K562 (cell line): ENCODE data around the gene DIP2B. TPM values are rescaled to one million over a fixed set of nuclear protein-coding genes. Genes with fewer than 3 reads are reported as not detected.

ENCODE experiments used
- ATAC-seq: fragments of 200-7000 bp; cut with Tn5 transposase; 3 replicates; pipeline ENCODE4 v1.9.1; 2020; ENCODE audit warnings: moderate library complexity
- BruUV-seq: library from RNA; stranded (reverse); fragments of 400-500 nt; replicated peaks from 2 replicates; lab custom pipeline; 2021; lab: Mats Ljungman, UMichigan
- CTCF ChIA-PET: fragments of 300-600 bp; formaldehyde crosslinking; extraction: SDS; loops from one replicate; lab custom pipeline; 2021; ENCODE audit warnings: low intra/inter-chr PET ratio; lab: Yijun Ruan, JAX
- POLR2A ChIA-PET: fragments of 300-600, 350-650 bp; sonication (Branson Sonifier 250); formaldehyde crosslinking; extraction: SDS; loops from one replicate; lab custom pipeline; 2021; ENCODE audit warnings: antibody characterized with exemption, inconsistent platforms; lab: Yijun Ruan, JAX
- DNase-seq, 4 experiments: peaks; one replicate each; pipeline versions ENCODE4 v3.0.0 to v3.0.0-alpha.2; 2011 to 2018; ENCODE audit warnings: low spot score in 3 of 4, mixed read lengths in 3 of 4; ENCODE audit errors: extremely low read depth in 1 of 4
- FAIRE-seq: peaks from 2 replicates; lab custom pipeline; 2011; peaks lifted over from hg19 to GRCh38; lab: Jason Lieb, UNC
- H2AFZ ChIP-seq: 2 replicates; pipeline ENCODE4 v1.6.0; 2011; ENCODE audit warnings: low read depth, low read length, control low read depth, inconsistent platforms
- H3K27ac ChIP-seq: fragments of 200-600 bp; 3 replicates; pipeline ENCODE4 v1.8.0; 2011; ENCODE audit warnings: low read depth, mild to moderate bottlenecking, control low read depth, inconsistent platforms, low read length, moderate library complexity, mixed read lengths; ENCODE audit errors: extremely low read depth
- H3K27me3 ChIP-seq, 2 experiments: fragments of 300-600 bp in 1 of 2; 2 replicates in 1 of 2; 3 replicates in 1 of 2; pipeline versions ENCODE4 v1.6.0 to v1.8.0; 2011; ENCODE audit warnings: inconsistent platforms in 2 of 2, low read length in 2 of 2, mild to moderate bottlenecking in 1 of 2, mixed read lengths in 1 of 2, moderate library complexity in 1 of 2; ENCODE audit not compliant: control insufficient read depth in 2 of 2, insufficient read depth in 2 of 2
- H3K36me3 ChIP-seq: fragments of 300-600 bp; 3 replicates; pipeline ENCODE4 v1.8.0; 2011; ENCODE audit warnings: mild to moderate bottlenecking, low read length, inconsistent platforms; ENCODE audit not compliant: control insufficient read depth, insufficient read depth
- H3K4me1 ChIP-seq, 2 experiments: fragments of 200-600 bp in 1 of 2; replicated peaks in 1 of 2; 2 replicates in 1 of 2; 3 replicates in 1 of 2; pipeline versions ENCODE4 v1.5.1 to v1.8.0; 2011; ENCODE audit warnings: inconsistent platforms in 2 of 2, low read length in 2 of 2, mild to moderate bottlenecking in 1 of 2, mixed read lengths in 1 of 2, moderate library complexity in 1 of 2; ENCODE audit not compliant: control insufficient read depth in 2 of 2, insufficient read depth in 2 of 2
- H3K4me2 ChIP-seq: 2 replicates; pipeline ENCODE4 v1.6.1; 2011; ENCODE audit warnings: low read length, control low read depth, inconsistent platforms, mixed read lengths; ENCODE audit not compliant: insufficient read depth
- H3K4me3 ChIP-seq: fragments of 200-600 bp; sonication (generic), shearing (Covaris generic); 2 replicates; pipeline ENCODE4 v1.5.1; 2016; ENCODE audit warnings: control low read depth, inconsistent platforms
- H3K79me2 ChIP-seq: fragments of 200-600 bp; 3 replicates; pipeline ENCODE4 v1.8.0; 2011; ENCODE audit warnings: low read length, inconsistent platforms; ENCODE audit not compliant: control insufficient read depth, insufficient read depth
- H3K9ac ChIP-seq, 2 experiments: 2 replicates each; pipeline versions ENCODE4 v1.6.0 to v1.6.1; 2011; ENCODE audit warnings: low read depth in 2 of 2, low read length in 2 of 2, control low read depth in 1 of 2, inconsistent platforms in 1 of 2, mild to moderate bottlenecking in 1 of 2, mixed read lengths in 1 of 2; ENCODE audit not compliant: insufficient read depth in 1 of 2
- H3K9me1 ChIP-seq: one replicate; pipeline ENCODE4 v1.6.0; 2011; ENCODE audit warnings: inconsistent platforms, mild to moderate bottlenecking, low read length, moderate library complexity; ENCODE audit not compliant: control insufficient read depth, insufficient read depth
- H3K9me3 ChIP-seq: replicated peaks from 2 replicates; pipeline ENCODE4 v1.5.1; 2011; ENCODE audit warnings: low read depth, low read length, inconsistent platforms; ENCODE audit not compliant: control insufficient read depth, insufficient read depth
- H4K20me1 ChIP-seq: replicated peaks from 2 replicates; pipeline ENCODE4 v1.6.1; 2011; ENCODE audit warnings: low read length, inconsistent platforms, mixed read lengths; ENCODE audit not compliant: control insufficient read depth, insufficient read depth
- NR4A1 ChIP-seq, 2 experiments: fragments of 250-450 bp in 1 of 2; fragments of 450-650 bp in 1 of 2; sonication (Bioruptor Pico) in 1 of 2; IDR thresholded peaks; 2 replicates each; pipeline versions ENCODE4 v1.4.0 to v1.6.1; 2016 to 2020; ENCODE audit warnings: mild to moderate bottlenecking in 2 of 2, missing compliant biosample characterization in 1 of 2, missing genetic modification characterization in 1 of 2, moderate library complexity in 1 of 2
- RBM25 ChIP-seq: fragments of 200-400 bp; formaldehyde crosslinking; IDR thresholded peaks from 2 replicates; pipeline ENCODE4 v1.6.1; 2018; ENCODE audit warnings: low read length, low read depth, moderate library complexity; ENCODE audit not compliant: severe bottlenecking
- SNIP1 ChIP-seq: fragments of 450-650 bp; IDR thresholded peaks from 2 replicates; pipeline ENCODE4 v1.7.1; 2017; ENCODE audit warnings: low read depth, mild to moderate bottlenecking
- ZNF121 ChIP-seq: sonication (generic); formaldehyde crosslinking; conservative IDR thresholded peaks from 2 replicates; pipeline ENCODE4 v1.8.0; 2022; ENCODE audit warnings: missing genetic modification reagents
- ZNF253 ChIP-seq: fragments of 250-450 bp; sonication (Bioruptor Pico); conservative IDR thresholded peaks from 2 replicates; pipeline ENCODE4 v1.6.1; 2021; ENCODE audit warnings: mild to moderate bottlenecking
- ZNF445 ChIP-seq: fragments of 250-450 bp; sonication (Bioruptor Pico); IDR thresholded peaks from 2 replicates; pipeline ENCODE4 v1.4.0; 2020; ENCODE audit warnings: low read depth, mild to moderate bottlenecking, moderate library complexity
- WGBS: fragments of 100-300 bp; shearing (Covaris generic); methylation state at CpG from one replicate; pipeline ENCODE4 v1.1.6; 2016; ENCODE audit warnings: low coverage, mixed read lengths; ENCODE audit not compliant: insufficient coverage; ENCODE audit errors: missing lambda C conversion rate; 5-methylcytosine and 5-hydroxymethylcytosine counted together
- in situ Hi-C: fragments of 300-500 bp; cut with MboI; formaldehyde crosslinking; loops from 4 replicates; pipeline ENCODE4 v1.15.0; 2018; ENCODE audit warnings: inconsistent platforms, mixed read lengths
- intact Hi-C: fragments of 100-400 bp; cut with micrococcal nuclease; formaldehyde crosslinking; loops from 2 replicates; pipeline ENCODE4 v1.14.2; 2022
- polyA plus RNA-seq, 8 experiments: library from polyadenylated mRNA; depleted of rRNA in 4 of 8; stranded (reverse) in 5 of 8; unstranded in 3 of 8; fragments of >200 nt; fragmentation: Nextera tagmentation in 2 of 8; fragmentation: Illumina TruSeq in 1 of 8; extraction: Ambion mirVana in 2 of 8; extraction: Trizol in 1 of 8; gene quantifications; 2 replicates each; pipeline versions ENCODE4 v1.2.1 to v1.2.3, GENCODE V29; 2011 to 2014; ENCODE audit warnings: inconsistent platforms in 1 of 8, missing spikeins in 1 of 8
- total RNA-seq, 7 experiments: library from RNA; depleted of rRNA in 6 of 7; stranded (reverse); fragments of >200 nt in 6 of 7; fragmentation: Illumina TruSeq in 2 of 7; extraction: Trizol in 2 of 7; gene quantifications; 2 replicates each; pipeline versions ENCODE4 v1.2.1 to v1.2.3, GENCODE V29; 2011 to 2021; ENCODE audit warnings: low replicate concordance in 1 of 7
- TF ChIP-seq, protein P1 (sequence below): sonication (generic); formaldehyde crosslinking; IDR thresholded peaks from 2 replicates; pipeline ENCODE4 v1.8.0; 2022; ENCODE audit warnings: mild to moderate bottlenecking, missing genetic modification reagents
- TF ChIP-seq, protein P2 (sequence below): fragments of 250-450 bp; sonication (Bioruptor Pico); IDR thresholded peaks from 2 replicates; pipeline ENCODE4 v1.5.0; 2020; ENCODE audit warnings: mild to moderate bottlenecking

The DIP2B gene
- total and polyA plus RNA-seq, 9 of the 15 experiments (the other 6 are each of a cell fraction or from before 2014, with no cell fraction given): 4.6 to 26.1 (median 18.8) TPM

- in situ Hi-C loops (no loop called here), intact Hi-C loops (no loop called here)
- no TSS peak for BruUV-seq
- H3K4me3 ChIP-seq: no peak overlapping the region
- peaks cover 54% of the 10 kb centered on the region for H3K79me2 ChIP-seq
- TF ChIP-seq ZNF121 (CRISPR knock-in tag) (peak; percentile 15; the same call in 1 of the 2 replicates), RBM25 (peak; percentile 15), ZNF253 (CRISPR knock-in tag) (no peak)
- no peaks in the 10 kb centered on the region for H4K20me1 ChIP-seq
- H3K4me1 ChIP-seq: peaks cover 14 to 19% of the 10 kb centered on the region in 2 experiments
- no peak overlapping the region for H2AFZ ChIP-seq
- DNase-seq: no peak
- POLR2A ChIA-PET: interaction anchor here (0.7 to 5.3 kb wide), 7 partner anchors 9 to 482 kb away, joined by 3 to 23 read pairs (median 3); no protein-coding TSS in a partner anchor
- no peak overlapping the region for H3K4me2 ChIP-seq
- H3K9me1 ChIP-seq: no peaks in the 10 kb centered on the region
- no peak overlapping the region for H3K27ac ChIP-seq
- WGBS: 67% methylated on average over 2 of the region's 2 CpGs
- H3K36me3 ChIP-seq: no peaks in the 10 kb centered on the region
- CTCF ChIA-PET: no interaction called here
- H3K27me3 ChIP-seq: no peaks in the 10 kb centered on the region
- H3K9me3 ChIP-seq: no peaks in the 10 kb centered on the region
- no peak overlapping the region for H3K9ac ChIP-seq
- no peak for ATAC-seq
- no peak for FAIRE-seq
These were observed 43.0 kb downstream of the DIP2B start for GRCh38 chr12:50547742-50548141.

GRCh38 chr12:50549885-50550284 lies 45.1 kb downstream of the DIP2B start:
- POLR2A ChIA-PET: interaction anchor here (1.5 to 5.3 kb wide), 2 partner anchors 12 to 13 kb away, joined by 3 to 23 read pairs; no protein-coding TSS in a partner anchor
- H3K27me3 ChIP-seq: no peaks in the 10 kb centered on the region
- H3K27ac ChIP-seq: peak overlapping the region; percentile 67; the same call in 1 of the 3 replicates
- peaks cover 4% of the 10 kb centered on the region; the same call in 2 of the 3 replicates for H3K36me3 ChIP-seq
- DNase-seq (no peak), ATAC-seq (0 out of 3 replicates have a peak, but pooled peaks have one; percentile 10), FAIRE-seq (no peak)
- H3K4me3 ChIP-seq: no peak overlapping the region
- H3K9ac ChIP-seq: peak overlapping the region in 1 of 2 experiments; percentile 32; a peak in 1 of 4 replicates
- H3K4me1 ChIP-seq: peaks cover 24 to 34% of the 10 kb centered on the region in 2 experiments
- H3K9me3 ChIP-seq: no peaks in the 10 kb centered on the region
- no peaks in the 10 kb centered on the region for H3K9me1 ChIP-seq
- H3K4me2 ChIP-seq: no peak overlapping the region
- H2AFZ ChIP-seq: 0 out of 2 replicates have a peak overlapping the region, but pooled peaks have one; percentile 30
- CTCF ChIA-PET: no interaction called here
- 43% methylated on average over 4 of the region's 4 CpGs for WGBS
- in situ Hi-C loops (no loop called here), intact Hi-C loops (loop anchor here (2.0 to 5.0 kb wide), 2 partner anchors 43 to 47 kb away; no protein-coding TSS in a partner anchor)
- peaks cover 67% of the 10 kb centered on the region for H3K79me2 ChIP-seq
- no TSS peak for BruUV-seq
- H4K20me1 ChIP-seq: no peaks in the 10 kb centered on the region
- TF ChIP-seq, protein P1, sequence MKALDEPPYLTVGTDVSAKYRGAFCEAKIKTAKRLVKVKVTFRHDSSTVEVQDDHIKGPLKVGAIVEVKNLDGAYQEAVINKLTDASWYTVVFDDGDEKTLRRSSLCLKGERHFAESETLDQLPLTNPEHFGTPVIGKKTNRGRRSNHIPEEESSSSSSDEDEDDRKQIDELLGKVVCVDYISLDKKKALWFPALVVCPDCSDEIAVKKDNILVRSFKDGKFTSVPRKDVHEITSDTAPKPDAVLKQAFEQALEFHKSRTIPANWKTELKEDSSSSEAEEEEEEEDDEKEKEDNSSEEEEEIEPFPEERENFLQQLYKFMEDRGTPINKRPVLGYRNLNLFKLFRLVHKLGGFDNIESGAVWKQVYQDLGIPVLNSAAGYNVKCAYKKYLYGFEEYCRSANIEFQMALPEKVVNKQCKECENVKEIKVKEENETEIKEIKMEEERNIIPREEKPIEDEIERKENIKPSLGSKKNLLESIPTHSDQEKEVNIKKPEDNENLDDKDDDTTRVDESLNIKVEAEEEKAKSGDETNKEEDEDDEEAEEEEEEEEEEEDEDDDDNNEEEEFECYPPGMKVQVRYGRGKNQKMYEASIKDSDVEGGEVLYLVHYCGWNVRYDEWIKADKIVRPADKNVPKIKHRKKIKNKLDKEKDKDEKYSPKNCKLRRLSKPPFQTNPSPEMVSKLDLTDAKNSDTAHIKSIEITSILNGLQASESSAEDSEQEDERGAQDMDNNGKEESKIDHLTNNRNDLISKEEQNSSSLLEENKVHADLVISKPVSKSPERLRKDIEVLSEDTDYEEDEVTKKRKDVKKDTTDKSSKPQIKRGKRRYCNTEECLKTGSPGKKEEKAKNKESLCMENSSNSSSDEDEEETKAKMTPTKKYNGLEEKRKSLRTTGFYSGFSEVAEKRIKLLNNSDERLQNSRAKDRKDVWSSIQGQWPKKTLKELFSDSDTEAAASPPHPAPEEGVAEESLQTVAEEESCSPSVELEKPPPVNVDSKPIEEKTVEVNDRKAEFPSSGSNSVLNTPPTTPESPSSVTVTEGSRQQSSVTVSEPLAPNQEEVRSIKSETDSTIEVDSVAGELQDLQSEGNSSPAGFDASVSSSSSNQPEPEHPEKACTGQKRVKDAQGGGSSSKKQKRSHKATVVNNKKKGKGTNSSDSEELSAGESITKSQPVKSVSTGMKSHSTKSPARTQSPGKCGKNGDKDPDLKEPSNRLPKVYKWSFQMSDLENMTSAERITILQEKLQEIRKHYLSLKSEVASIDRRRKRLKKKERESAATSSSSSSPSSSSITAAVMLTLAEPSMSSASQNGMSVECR (CRISPR knock-in tag): no peak
- TF ChIP-seq NR4A1 (CRISPR knock-in tag; IDR thresholded peaks at IDR 0.05): no peak
- no peak for TF ChIP-seq NR4A1 (tag; IDR thresholded peaks at IDR 0.05)
- no peak for TF ChIP-seq ZNF445
- TF ChIP-seq, protein P2, sequence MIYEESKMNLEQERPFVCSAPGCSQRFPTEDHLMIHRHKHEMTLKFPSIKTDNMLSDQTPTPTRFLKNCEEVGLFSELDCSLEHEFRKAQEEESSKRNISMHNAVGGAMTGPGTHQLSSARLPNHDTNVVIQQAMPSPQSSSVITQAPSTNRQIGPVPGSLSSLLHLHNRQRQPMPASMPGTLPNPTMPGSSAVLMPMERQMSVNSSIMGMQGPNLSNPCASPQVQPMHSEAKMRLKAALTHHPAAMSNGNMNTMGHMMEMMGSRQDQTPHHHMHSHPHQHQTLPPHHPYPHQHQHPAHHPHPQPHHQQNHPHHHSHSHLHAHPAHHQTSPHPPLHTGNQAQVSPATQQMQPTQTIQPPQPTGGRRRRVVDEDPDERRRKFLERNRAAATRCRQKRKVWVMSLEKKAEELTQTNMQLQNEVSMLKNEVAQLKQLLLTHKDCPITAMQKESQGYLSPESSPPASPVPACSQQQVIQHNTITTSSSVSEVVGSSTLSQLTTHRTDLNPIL (CRISPR knock-in tag): no peak
- no peak for TF ChIP-seq SNIP1
- no peak for TF ChIP-seq ZNF253 (CRISPR knock-in tag)
